B cell (primary cell): Measurements from ENCODE around the gene CNTNAP3B. TPM values are rescaled to one million over a fixed set of nuclear protein-coding genes. Genes with fewer than 3 reads are reported as not detected.
A peak's percentile ranks its signal among the peaks of the same experiment; 100 is the strongest.
"Not testable (repeated sequence)": the region's sequence is repeated elsewhere in the genome, so short reads cannot be mapped to it uniquely, and the experiment has no call there.

Experiments
- ATAC-seq: fragments of 200-7000 bp; cut with Tn5 transposase; one replicate; pipeline ENCODE4 v1.10.0; 2021; ENCODE audit warnings: low read depth, mild to moderate bottlenecking, moderate number of reproducible peaks, moderate library complexity
- CTCF ChIA-PET: fragments of 350-600 bp; sonication (Branson Sonifier 250); formaldehyde crosslinking; loops from one replicate; lab custom pipeline; 2021; ENCODE audit warnings: antibody characterized with exemption, inconsistent platforms; lab: Charles Lee
- POLR2A ChIA-PET: fragments of 350-600 bp; sonication (Branson Sonifier 250); formaldehyde crosslinking; loops from one replicate; lab custom pipeline; 2021; ENCODE audit warnings: antibody characterized with exemption; lab: Charles Lee
- DNase-seq: peaks from one replicate; pipeline ENCODE4 v3.0.0; 2013
- H2AFZ ChIP-seq: 2 replicates; pipeline ENCODE4 v1.6.1; 2012; ENCODE audit warnings: mild to moderate bottlenecking, low read depth, low read length; ENCODE audit not compliant: insufficient read depth, poor library complexity, severe bottlenecking
- H3K27ac ChIP-seq, 2 donors: 1 replicate in 1 of 2; 2 replicates in 1 of 2; pipeline ENCODE4 v1.5.1; 2012 to 2013; ENCODE audit warnings: low read length in 2 of 2, mild to moderate bottlenecking in 2 of 2, moderate library complexity in 1 of 2
- H3K27me3 ChIP-seq, 4 experiments: fragments of 200-600 bp in 1 of 4; sonication (generic) in 1 of 4; replicated peaks in 1 of 4; 1 replicate in 2 of 4; 2 replicates in 2 of 4; pipeline versions ENCODE4 v1.6.1 to v1.7.0; 2013 to 2016; ENCODE audit warnings: low read length in 3 of 4, mild to moderate bottlenecking in 2 of 4, mixed read lengths in 1 of 4, moderate library complexity in 1 of 4; ENCODE audit not compliant: insufficient read depth in 4 of 4, control insufficient read depth in 3 of 4; ENCODE audit errors: control extremely low read depth in 1 of 4
- H3K36me3 ChIP-seq, 2 experiments: replicated peaks in 1 of 2; 1 replicate in 1 of 2; 2 replicates in 1 of 2; pipeline versions ENCODE4 v1.6.1 to v1.7.1; 2013; ENCODE audit warnings: low read length in 1 of 2; ENCODE audit not compliant: insufficient read depth in 2 of 2, control insufficient read depth in 1 of 2; ENCODE audit errors: control extremely low read depth in 1 of 2, extremely low read depth in 1 of 2
- H3K4me1 ChIP-seq, 2 donors: fragments of 200-600 bp in 1 of 2; sonication (generic) in 1 of 2; 1 replicate in 1 of 2; 2 replicates in 1 of 2; pipeline versions ENCODE4 v1.5.1 to v1.6.1; 2013 to 2017; ENCODE audit warnings: low read length in 2 of 2; ENCODE audit not compliant: control insufficient read depth in 2 of 2, insufficient read depth in 2 of 2
- H3K4me2 ChIP-seq: replicated peaks from 2 replicates; pipeline ENCODE3; 2012; ENCODE audit warnings: mild to moderate bottlenecking, low read depth, low read length; ENCODE audit not compliant: poor library complexity, severe bottlenecking
- H3K4me3 ChIP-seq, 5 experiments: fragments of 200-600 bp in 1 of 5; sonication (generic) in 1 of 5; 1 replicate in 3 of 5; 2 replicates in 2 of 5; pipeline versions ENCODE4 v1.5.1 to v1.7.0; 2011 to 2016; ENCODE audit warnings: low read length in 4 of 5, mild to moderate bottlenecking in 4 of 5, low read depth in 2 of 5, control low read depth in 1 of 5, moderate library complexity in 1 of 5; ENCODE audit not compliant: insufficient read depth in 1 of 5; ENCODE audit errors: control extremely low read depth in 1 of 5, extremely low read depth in 1 of 5
- H3K79me2 ChIP-seq: fragments of 200-600 bp; sonication (generic); one replicate; pipeline ENCODE4 v1.6.0; 2016; ENCODE audit warnings: low read length; ENCODE audit not compliant: control insufficient read depth, insufficient read depth
- H3K9ac ChIP-seq: fragments of 200-600 bp; sonication (generic); 2 replicates; pipeline ENCODE4 v1.6.1; 2017; ENCODE audit warnings: mild to moderate bottlenecking, low read length, moderate library complexity
- H3K9me3 ChIP-seq, 3 donors: one replicate each; pipeline versions ENCODE4 v1.6.1 to v1.7.1; 2013; ENCODE audit warnings: low read length in 2 of 3; ENCODE audit not compliant: control insufficient read depth in 2 of 3, insufficient read depth in 1 of 3; ENCODE audit errors: control extremely low read depth in 1 of 3
- H4K20me1 ChIP-seq: 2 replicates; pipeline ENCODE4 v1.6.0; 2012; ENCODE audit warnings: mild to moderate bottlenecking, low read length; ENCODE audit not compliant: insufficient read depth, control insufficient read depth, poor library complexity, severe bottlenecking
- H3K27ac Mint-ChIP-seq: one replicate; pipeline ENCODE4 v1.8.0; 2021; ENCODE audit warnings: mixed read lengths
- H3K27me3 Mint-ChIP-seq: one replicate; pipeline ENCODE4 v1.8.0; 2021; ENCODE audit warnings: mixed read lengths
- H3K4me1 Mint-ChIP-seq: one replicate; pipeline ENCODE4 v1.8.0; 2021; ENCODE audit warnings: mixed read lengths
- H3K4me3 Mint-ChIP-seq: one replicate; pipeline ENCODE4 v1.8.0; 2021; ENCODE audit warnings: mixed read lengths
- H3K9me3 Mint-ChIP-seq: one replicate; pipeline ENCODE4 v1.8.0; 2022; ENCODE audit warnings: mixed read lengths; ENCODE audit not compliant: insufficient read depth
- WGBS: methylation state at CpG from one replicate; pipeline ENCODE4 v1.1.5; 2013; ENCODE audit warnings: missing lambda C conversion rate; ENCODE audit not compliant: insufficient coverage; 5-methylcytosine and 5-hydroxymethylcytosine counted together
- intact Hi-C: fragments of 100-400 bp; cut with micrococcal nuclease; formaldehyde crosslinking; loops from one replicate; pipeline ENCODE4 v1.10.0; 2022
- polyA minus RNA-seq: library from RNA; depleted of rRNA, polyadenylated mRNA; stranded (reverse); fragments of >200 nt; gene quantifications from 2 replicates; pipeline ENCODE4 v1.2.3, GENCODE V29; 2012
- polyA plus RNA-seq: library from polyadenylated mRNA; depleted of rRNA; stranded (reverse); fragments of >200 nt; gene quantifications from 2 replicates; pipeline ENCODE4 v1.2.3, GENCODE V29; 2012
- total RNA-seq, 2 donors: library from RNA; stranded (reverse); fragments of 120-200 nt in 1 of 2; gene quantifications; 1 replicate in 1 of 2; 2 replicates in 1 of 2; pipeline versions ENCODE4 v1.2.3 to v1.2.4, GENCODE V29; 2013 to 2022

CNTNAP3B gene
- total RNA-seq (0.80 and 0.89 TPM in 2 replicates), polyA plus RNA-seq (0.25 TPM in 1 of 2 replicates, not detected in the other), polyA minus RNA-seq (0.14 and 0.34 TPM in 2 replicates)
- 0.16 TPM for total RNA-seq (2013)

GRCh38 chr9:42129073-42129729 lies at the start of gene CNTNAP3B:
Gene CNTNAP3B (minus strand): TSS chr9:42129426. CDS start chr9:42129094, 332 bp downstream.
- peak; percentile 0 for DNase-seq
- H3K4me2 ChIP-seq, intact Hi-C loops, H3K36me3 ChIP-seq, H3K4me1 ChIP-seq, H3K27ac ChIP-seq, H4K20me1 ChIP-seq, CTCF ChIA-PET, H3K27ac Mint-ChIP-seq, POLR2A ChIA-PET, H3K27me3 ChIP-seq, H2AFZ ChIP-seq, H3K9ac ChIP-seq, H3K79me2 ChIP-seq, ATAC-seq, H3K4me1 Mint-ChIP-seq, H3K4me3 ChIP-seq, H3K9me3 ChIP-seq, H3K9me3 Mint-ChIP-seq: not testable (repeated sequence)
- 0% methylated on average over 19 of the region's 72 CpGs for WGBS
- H3K27me3 Mint-ChIP-seq = peaks cover 12% of the 10 kb centered on the region
- peak within 1 kb of the TSS; percentile 47 for H3K4me3 Mint-ChIP-seq

- H3K79me2 ChIP-seq, H3K9ac ChIP-seq, H3K4me2 ChIP-seq, H3K9me3 Mint-ChIP-seq, H3K4me3 ChIP-seq, H3K27me3 ChIP-seq, H3K36me3 ChIP-seq, H3K27ac Mint-ChIP-seq, H3K4me1 Mint-ChIP-seq, H3K4me3 Mint-ChIP-seq, H2AFZ ChIP-seq, H3K4me1 ChIP-seq, intact Hi-C loops, CTCF ChIA-PET, ATAC-seq, POLR2A ChIA-PET, H3K27me3 Mint-ChIP-seq, H4K20me1 ChIP-seq, H3K27ac ChIP-seq, H3K9me3 ChIP-seq: not testable (repeated sequence)
- DNase-seq = peak; percentile 0
- no CpG with 5 or more reads among the region's 1 CpG for WGBS
These were observed 31.1 kb upstream of the CNTNAP3B start for GRCh38 chr9:42160299-42160698.

DNA sequence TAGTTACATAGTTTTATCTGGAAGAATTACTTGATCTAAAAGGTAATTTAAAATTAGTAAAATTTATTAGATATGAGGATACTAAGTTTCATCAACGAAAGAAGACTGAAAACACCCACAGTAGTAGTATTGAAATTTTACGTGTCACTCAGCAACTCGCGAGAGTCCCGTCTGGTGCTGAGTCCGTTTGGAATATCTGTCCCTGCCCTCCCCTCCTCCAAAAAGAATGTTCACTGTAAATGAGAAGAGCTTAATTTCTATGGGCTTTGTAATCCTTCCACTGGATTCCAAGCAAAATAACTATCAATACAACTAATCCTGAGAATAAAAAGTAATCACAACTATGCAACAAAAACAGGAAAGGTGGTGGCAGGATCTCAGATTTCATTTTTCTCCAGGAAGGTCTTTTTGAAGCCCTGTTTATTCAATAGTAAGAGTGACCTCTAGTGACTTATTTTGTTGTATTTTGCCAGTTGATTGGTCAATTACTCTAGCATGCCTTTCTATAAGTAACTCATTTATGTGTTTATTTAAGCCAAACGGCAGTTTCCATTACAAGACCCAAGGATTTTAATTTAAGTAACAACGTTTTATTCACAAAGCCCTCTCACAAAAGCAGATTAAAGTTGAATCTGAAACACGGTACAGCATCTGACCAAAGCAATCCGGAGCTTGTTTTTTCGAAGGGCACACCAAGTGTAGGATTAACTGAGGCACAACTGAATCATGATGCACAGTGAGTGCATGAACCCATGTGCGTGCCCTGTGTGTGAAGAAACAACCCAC lies 2.0 kb downstream of the CNTNAP3B start:
- H3K4me3 Mint-ChIP-seq, H2AFZ ChIP-seq, H3K9ac ChIP-seq, H3K4me1 ChIP-seq, H3K79me2 ChIP-seq, intact Hi-C loops, H4K20me1 ChIP-seq, H3K27ac ChIP-seq, H3K9me3 ChIP-seq, H3K36me3 ChIP-seq, POLR2A ChIA-PET, CTCF ChIA-PET, H3K4me3 ChIP-seq, H3K9me3 Mint-ChIP-seq, H3K4me2 ChIP-seq, ATAC-seq, H3K4me1 Mint-ChIP-seq, DNase-seq, H3K27me3 ChIP-seq: not testable (repeated sequence)
- H3K27ac Mint-ChIP-seq = peak overlapping the region; percentile 32
- 41% methylated on average over 4 of the region's 12 CpGs for WGBS
- H3K27me3 Mint-ChIP-seq = peaks cover 12% of the 10 kb centered on the region

GRCh38 chr9:42121007-42121406 lies 8.2 kb downstream of the CNTNAP3B start:
- H3K4me2 ChIP-seq, H3K4me1 ChIP-seq, H4K20me1 ChIP-seq, H3K27ac Mint-ChIP-seq, H3K4me1 Mint-ChIP-seq, H3K79me2 ChIP-seq, H3K27me3 ChIP-seq, DNase-seq, H3K9me3 ChIP-seq, H3K9ac ChIP-seq, H3K36me3 ChIP-seq, H3K27me3 Mint-ChIP-seq, POLR2A ChIA-PET, H2AFZ ChIP-seq, H3K9me3 Mint-ChIP-seq, H3K4me3 Mint-ChIP-seq, H3K27ac ChIP-seq, H3K4me3 ChIP-seq, intact Hi-C loops, CTCF ChIA-PET, ATAC-seq: not testable (repeated sequence)
- WGBS = 60% methylated on average over 1 of the region's 7 CpGs
